CD4-positive, alpha-beta T cell treated with Interleukin-10 for 1 hour (primary cell): ENCODE measurements around the gene OSBP2.
"Not testable (repeated sequence)": the region's sequence is repeated elsewhere in the genome, so short reads cannot be mapped to it uniquely, and the experiment has no call there.

ENCODE experiments used
- DNase-seq: peaks from one replicate; pipeline ENCODE4 v3.0.0-alpha.2; 2020

OSBP2 gene, protein sequence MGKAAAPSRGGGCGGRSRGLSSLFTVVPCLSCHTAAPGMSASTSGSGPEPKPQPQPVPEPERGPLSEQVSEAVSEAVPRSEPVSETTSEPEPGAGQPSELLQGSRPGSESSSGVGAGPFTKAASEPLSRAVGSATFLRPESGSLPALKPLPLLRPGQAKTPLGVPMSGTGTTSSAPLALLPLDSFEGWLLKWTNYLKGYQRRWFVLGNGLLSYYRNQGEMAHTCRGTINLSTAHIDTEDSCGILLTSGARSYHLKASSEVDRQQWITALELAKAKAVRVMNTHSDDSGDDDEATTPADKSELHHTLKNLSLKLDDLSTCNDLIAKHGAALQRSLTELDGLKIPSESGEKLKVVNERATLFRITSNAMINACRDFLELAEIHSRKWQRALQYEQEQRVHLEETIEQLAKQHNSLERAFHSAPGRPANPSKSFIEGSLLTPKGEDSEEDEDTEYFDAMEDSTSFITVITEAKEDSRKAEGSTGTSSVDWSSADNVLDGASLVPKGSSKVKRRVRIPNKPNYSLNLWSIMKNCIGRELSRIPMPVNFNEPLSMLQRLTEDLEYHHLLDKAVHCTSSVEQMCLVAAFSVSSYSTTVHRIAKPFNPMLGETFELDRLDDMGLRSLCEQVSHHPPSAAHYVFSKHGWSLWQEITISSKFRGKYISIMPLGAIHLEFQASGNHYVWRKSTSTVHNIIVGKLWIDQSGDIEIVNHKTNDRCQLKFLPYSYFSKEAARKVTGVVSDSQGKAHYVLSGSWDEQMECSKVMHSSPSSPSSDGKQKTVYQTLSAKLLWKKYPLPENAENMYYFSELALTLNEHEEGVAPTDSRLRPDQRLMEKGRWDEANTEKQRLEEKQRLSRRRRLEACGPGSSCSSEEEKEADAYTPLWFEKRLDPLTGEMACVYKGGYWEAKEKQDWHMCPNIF

DNA sequence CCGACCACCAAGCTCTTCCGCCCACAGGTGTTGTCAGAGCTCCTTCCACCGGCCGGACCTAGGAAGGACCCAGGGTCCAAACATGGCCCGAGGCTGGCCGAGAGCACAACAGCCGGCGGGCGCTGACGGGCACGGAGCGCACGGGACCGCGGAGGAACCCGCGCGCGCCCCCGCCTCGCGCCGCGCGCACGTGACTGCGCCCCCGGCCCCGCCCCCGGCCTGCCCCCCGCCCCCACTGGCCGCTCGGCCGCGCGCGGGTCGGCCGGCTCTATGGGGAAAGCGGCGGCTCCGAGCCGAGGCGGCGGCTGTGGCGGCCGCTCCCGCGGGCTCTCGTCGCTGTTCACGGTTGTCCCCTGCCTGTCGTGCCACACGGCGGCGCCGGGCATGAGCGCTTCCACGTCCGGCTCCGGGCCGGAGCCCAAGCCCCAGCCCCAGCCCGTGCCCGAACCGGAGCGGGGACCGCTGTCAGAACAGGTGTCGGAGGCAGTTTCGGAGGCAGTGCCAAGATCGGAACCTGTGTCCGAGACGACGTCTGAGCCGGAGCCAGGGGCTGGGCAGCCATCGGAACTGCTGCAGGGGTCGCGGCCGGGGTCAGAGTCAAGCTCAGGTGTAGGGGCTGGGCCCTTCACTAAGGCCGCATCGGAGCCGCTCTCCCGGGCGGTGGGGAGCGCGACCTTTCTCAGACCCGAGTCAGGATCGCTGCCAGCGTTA is at the start of gene OSBP2:
Gene OSBP2, plus strand, starts transcription at position 235 of the 711 bp plus-strand sequence. Its CDS starts 36 bp downstream, at position 271.
- peak; percentile 35 for DNase-seq

- no peak for DNase-seq
Measured at GRCh38 chr22:30646518-30647160, 48.0 kb upstream of the OSBP2 start.

DNA sequence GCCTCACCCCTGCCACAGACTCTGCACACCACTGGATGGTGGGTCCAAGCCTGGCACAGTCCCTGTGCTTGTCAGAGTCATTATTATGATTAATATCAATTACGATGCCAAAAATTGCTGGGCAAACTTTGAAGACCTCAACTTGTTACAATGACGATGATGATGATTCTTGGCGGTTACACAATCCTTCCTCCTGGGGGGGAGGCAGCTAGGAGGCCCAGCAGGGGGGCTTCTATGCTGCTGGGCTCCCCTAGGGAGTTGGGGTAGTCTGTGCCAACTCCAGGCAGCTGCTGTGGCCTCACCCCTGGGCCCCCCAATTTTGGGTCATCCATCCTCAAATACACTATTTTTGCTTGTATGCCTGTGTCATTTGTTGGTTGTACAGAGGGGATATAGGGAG is 47.1 kb upstream of the OSBP2 start:
- no peak for DNase-seq

DNA sequence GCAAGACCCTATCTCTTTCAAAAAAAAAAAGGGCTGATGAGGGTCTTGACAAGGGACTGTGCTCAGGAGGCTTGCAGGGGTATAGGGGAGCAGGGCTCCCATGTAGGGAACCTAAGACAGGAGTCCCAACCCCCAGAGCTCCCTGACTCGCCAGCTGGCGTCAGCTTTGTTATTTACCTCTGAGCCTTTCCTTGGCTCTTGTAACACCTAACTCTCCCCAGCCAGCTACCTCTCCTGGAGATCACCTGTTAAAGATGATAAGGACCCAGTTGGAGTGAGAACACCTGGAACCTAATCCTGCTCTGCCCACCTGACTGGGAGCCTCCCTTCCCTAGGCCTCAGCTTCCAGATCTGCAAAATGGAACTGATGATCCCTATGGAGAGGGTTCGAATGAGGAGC is 45.8 kb upstream of the OSBP2 start:
- DNase-seq = no peak

- DNase-seq = peak; percentile 52
Measured at GRCh38 chr22:30649430-30650007, 45.2 kb upstream of the OSBP2 start.

- no peak for DNase-seq
Measured at GRCh38 chr22:30650508-30651116, 44.1 kb upstream of the OSBP2 start.

DNA sequence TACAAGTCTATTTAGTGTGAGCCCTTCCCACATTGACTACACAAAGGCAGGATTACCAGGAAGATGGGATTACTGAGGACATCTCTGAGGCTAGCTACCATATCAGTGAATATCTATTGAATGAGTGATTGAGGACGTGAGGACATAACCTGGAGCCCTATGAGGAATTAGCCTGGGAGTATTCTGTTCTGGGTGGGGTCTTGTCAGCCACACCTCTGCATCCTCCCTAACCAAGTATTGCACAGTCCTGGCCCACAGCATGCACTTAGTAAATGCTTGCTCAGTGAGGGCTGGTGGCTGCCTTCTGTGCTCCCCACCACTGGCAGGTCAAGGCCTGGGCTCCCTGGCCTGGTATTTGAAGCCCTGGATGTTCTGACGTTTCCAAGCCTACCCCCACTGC is 41.8 kb upstream of the OSBP2 start:
- DNase-seq = no peak

DNA sequence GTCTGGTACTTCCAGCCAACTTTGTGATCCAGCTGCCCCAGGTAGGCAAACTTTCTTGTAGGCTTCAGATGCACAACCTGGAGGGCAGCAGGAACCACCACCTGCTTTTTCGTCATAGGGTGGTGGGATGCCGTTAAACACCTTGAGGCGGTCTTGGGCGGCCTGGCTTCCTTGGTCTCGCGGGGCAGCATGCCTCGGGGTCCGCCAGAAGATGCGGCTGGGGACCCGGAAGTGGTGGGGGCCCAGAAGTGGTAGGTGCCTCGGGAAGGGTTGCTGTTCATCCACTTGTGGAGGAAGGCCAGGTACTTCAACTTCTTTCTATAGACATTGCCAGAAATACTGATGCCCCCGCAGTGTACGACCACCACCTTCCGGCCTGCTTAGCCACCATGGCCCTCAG is 40.3 kb upstream of the OSBP2 start:
- DNase-seq = no peak

- no peak for DNase-seq
Measured at GRCh38 chr22:30655532-30655931, 39.1 kb upstream of the OSBP2 start.

- DNase-seq = no peak
Measured at GRCh38 chr22:30662040-30662439, 32.6 kb upstream of the OSBP2 start.

DNA sequence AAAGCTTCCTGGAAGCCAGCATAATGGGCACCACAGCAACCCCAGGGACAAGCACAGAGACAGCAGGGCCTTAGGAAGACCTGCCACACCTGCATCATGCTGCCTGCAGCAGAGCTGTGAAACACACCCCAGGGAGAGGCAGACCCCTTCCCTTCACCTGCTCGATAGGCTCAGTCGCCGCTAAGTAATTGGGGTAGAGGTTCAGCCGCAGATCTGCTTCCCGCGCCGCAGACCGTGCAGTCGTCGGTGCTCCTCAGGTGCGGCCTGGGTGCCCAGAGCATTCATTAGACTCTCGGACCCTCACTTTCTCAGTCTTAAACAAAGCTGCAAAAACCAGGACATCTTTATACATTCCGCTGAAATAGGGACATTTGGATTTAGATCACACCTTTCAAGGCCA is 29.9 kb upstream of the OSBP2 start:
- no peak for DNase-seq

DNA sequence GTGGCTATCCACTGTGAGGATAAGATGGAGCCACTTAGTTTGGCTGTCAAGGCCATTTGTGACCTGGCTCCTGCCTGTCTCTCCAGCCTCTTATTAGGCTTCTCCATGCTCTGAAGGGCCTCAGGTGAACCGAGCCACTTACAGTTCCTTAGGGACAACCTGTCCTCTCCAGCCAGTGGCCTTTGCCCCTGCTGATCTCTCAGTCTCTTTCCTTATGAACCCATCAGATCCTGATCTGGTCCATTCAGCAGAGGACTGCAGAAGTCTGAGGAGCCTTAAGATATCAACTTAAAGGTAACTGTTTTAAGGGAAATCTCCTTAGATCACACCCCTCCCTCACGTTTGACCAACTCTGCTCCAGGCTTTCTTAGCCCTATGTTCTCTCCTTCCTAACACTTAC is 29.4 kb upstream of the OSBP2 start:
- DNase-seq = no peak

DNA sequence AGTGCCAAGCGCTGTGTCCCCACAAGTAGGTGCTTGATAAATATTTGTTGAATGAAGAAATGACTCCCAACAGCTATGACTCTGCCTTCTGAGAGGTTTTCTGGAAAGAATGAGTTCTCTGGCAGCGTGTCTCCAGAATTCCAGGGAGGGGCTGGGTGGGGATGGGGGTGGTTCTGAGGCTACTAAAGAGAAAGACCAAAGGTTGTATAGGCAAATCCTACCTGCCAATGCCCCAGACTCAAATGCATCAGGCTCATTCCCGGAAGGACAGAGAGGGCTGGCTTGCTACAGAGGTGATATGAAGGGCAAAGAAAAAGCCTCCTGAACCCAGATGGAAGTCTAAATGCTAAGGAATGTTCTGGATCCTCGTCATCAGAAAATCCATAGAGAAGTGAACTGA is 28.9 kb upstream of the OSBP2 start:
- DNase-seq = no peak

- DNase-seq = peak; percentile 5
Measured at GRCh38 chr22:30667107-30667493, 27.6 kb upstream of the OSBP2 start.

GRCh38 chr22:30667494-30668385 is 26.9 kb upstream of the OSBP2 start, which contains the start of gene DUSP18:
Gene DUSP18 (minus strand): TSS chr22:30667875. CDS start chr22:30664003, 3,872 bp downstream.
- peak; percentile 95 for DNase-seq

GRCh38 chr22:30668386-30668710 is 26.3 kb upstream of the OSBP2 start:
- no peak for DNase-seq

DNA sequence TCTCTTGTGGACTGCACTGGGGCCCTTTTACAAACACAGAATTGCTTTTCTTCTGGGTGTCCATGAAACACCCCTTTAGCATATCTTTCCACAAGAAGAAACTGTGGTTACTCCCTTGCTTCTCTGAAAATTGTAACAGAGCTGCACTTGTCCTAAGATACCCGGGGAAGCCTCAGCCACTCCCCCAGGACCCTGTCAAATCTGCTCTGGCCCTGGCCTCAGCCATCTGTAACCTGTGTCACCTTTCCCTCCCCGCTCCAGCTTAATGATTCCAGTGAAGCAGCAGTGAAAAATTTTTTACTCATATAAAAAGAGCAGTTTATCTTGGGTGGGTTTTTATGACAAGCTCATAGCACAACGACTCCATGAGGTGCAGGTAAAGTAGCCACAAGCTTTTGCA is 23.6 kb upstream of the OSBP2 start:
- DNase-seq = no peak

DNA sequence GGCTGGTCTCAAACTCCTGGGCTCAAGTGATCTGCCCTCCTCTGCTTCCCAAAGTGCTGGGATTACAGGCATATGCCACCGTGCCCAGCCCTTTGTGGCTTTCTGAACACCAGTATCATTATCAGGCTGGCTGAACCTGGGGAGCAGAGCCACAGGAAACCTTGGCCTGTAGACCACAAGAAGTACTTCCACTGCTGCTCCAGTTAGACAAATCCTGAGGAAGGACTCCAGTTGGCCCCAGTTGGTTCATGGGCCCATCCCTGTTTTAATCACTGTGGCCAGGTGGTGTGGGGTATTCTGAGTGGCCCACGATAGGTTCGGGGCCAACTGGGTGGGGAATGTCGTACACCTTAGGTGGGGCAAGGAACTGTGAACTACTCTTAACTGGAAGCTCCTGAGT is 21.5 kb upstream of the OSBP2 start:
- no peak for DNase-seq

DNA sequence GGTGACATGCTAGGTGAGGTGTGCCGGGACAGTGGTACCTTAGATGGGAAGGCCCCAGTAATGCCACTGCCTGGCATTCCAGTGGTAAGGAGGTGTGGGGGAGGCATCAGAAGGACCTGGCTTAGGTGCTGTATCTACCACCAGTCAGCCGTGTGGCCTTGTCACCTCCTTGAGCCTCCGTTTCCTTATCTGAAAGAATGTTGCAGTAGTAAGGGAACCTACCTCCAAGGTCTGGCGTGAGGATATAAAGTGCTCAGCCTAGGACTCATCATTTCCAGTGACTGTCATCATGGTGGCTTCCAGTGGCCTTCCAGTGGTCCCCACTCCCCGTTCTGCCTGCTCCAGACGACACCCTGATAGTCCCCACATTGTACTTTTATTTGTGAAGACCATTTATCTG is 20.2 kb upstream of the OSBP2 start:
- no peak for DNase-seq

- no peak for DNase-seq
Measured at GRCh38 chr22:30675436-30675835, 19.2 kb upstream of the OSBP2 start.

- not testable (repeated sequence) for DNase-seq
Measured at GRCh38 chr22:30676565-30676964, 18.1 kb upstream of the OSBP2 start.
